ENCODE measurements around the gene TBP.

- no peak for TF ChIP-seq EZH2 (IDR thresholded peaks at IDR 0.05; ENCODE audit: insufficient read depth, poor library complexity, severe bottlenecking)
- no peak for TF ChIP-seq EZH2phosphoT487 (IDR thresholded peaks at IDR 0.05; ENCODE audit: insufficient read depth, low read depth)
Measured at GRCh38 chr6:170529839-170530469, 24.2 kb upstream of the TBP start.

All from GM23248 (cell line).